GM12874 (cell line): ENCODE results near the gene CAMTA1.

Source experiments
- TF ChIP-seq, protein P1 (sequence below): IDR thresholded peaks from 2 replicates; pipeline ENCODE4 v1.5.1; 2011; ENCODE audit warnings: low read depth, mild to moderate bottlenecking, control low read depth, low read length, moderate library complexity; ENCODE audit not compliant: insufficient read depth

The CAMTA1 gene

DNA sequence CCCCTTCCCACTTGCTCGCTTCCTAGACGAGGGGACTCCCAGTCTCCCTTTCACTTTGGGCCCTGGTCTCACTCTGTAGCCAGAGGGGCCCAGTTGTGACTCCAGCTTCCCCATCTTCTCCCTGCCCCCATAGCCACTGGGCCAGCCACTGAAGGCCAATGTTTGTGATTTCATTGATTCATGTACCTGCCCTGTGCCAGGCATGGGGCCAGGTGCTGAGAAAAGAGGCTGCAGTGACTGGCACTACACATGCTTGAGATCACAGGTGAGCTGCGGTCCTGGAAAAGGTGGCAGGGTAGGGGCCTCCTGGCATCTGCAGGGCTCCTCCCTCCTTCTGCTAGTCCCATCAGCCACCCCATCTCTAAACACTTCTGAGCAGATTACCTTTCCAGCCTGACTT is 640.5 kb downstream of the CAMTA1 start:
- TF ChIP-seq, protein P1, sequence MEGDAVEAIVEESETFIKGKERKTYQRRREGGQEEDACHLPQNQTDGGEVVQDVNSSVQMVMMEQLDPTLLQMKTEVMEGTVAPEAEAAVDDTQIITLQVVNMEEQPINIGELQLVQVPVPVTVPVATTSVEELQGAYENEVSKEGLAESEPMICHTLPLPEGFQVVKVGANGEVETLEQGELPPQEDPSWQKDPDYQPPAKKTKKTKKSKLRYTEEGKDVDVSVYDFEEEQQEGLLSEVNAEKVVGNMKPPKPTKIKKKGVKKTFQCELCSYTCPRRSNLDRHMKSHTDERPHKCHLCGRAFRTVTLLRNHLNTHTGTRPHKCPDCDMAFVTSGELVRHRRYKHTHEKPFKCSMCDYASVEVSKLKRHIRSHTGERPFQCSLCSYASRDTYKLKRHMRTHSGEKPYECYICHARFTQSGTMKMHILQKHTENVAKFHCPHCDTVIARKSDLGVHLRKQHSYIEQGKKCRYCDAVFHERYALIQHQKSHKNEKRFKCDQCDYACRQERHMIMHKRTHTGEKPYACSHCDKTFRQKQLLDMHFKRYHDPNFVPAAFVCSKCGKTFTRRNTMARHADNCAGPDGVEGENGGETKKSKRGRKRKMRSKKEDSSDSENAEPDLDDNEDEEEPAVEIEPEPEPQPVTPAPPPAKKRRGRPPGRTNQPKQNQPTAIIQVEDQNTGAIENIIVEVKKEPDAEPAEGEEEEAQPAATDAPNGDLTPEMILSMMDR: no peak

DNA sequence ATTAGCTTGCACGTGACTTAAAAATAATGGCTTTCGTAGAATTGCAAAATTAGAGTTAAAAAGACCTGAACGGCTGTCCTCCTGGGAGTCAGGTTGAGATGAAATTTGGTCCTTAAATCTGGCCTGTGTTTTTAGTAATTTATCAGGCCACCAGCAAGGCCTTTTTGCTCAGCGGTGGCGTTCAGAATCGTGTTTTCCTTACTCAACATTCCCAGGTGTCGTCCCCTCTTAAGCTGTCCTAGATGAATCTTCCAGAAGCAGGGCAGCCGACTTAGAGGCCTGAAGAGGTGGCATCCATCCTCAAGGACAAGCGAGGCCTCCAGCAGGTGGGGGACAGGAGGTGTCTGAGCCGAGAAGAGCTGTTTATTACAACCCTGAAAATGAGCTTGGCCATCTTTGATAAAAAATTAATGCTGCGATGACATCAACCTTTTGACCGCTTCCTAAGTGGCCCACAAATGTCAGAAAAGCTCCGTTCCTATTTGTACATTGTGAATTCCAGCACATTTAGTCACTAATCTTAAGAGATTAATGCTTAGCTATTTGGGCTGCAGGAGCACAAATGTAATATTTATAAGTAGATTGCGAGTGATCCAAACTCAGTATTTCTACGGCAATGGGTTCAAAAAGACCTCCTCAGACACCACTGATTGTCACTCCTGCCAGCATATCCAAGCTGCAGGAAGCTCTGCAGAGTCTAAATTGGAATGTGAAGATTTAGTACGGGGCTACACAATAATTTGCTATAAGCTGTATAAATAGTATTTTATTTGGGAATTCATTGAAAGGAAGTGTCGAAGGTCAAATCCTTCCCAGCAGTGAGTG is 641.7 kb downstream of the CAMTA1 start:
- TF ChIP-seq, protein P1: no peak

DNA sequence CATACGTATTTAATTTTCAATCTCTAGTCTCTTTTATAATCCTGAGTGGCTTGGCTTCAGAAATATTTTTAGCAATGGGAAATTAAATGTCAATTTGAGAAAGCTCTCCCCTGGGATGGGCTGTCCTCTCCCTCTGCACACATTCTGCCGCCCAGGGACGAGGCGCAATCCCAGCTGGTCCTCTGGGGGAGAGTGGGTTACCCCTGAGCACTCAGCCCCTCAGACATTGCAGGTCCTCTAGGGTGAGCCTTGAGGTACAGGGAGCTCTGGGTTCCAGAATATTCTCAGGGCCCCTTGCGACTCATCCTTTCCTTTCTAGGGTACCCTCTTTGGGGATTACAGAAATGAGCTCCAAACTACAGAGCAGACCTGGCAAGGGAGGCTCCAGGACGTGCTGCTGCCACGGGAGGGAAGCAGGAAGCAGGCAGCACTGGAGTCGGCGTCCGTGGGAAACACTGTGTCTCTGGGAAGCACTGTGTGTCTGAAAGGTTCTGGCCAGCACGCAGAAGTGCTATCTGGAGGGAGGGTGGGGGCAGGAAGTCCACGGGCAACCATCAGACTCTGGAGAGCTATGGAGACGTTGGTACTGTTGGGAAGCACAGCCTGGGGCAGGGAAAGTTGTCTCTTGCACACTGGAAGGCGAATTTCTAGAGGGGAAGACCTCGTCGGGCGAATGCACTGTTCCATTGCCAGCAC is 642.5 kb downstream of the CAMTA1 start:
- TF ChIP-seq, protein P1: no peak

DNA sequence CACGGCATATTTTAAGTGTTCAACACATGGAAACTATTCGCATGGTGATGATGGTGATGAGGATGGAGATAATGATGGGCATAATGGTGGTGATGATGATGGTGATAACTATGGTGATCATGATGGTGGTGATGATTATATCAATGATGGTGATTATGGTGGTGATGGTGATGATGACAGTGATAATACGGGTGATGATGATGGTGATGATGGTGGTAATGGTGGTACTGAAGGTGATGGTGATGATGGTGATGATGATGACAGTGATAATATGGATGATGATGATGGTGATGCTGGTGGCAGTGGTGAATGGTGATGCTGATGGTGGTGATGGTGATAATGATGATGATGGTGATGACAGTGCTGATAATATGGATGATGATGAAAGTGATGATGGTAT is 644.0 kb downstream of the CAMTA1 start:
- TF ChIP-seq, protein P1: no peak

DNA sequence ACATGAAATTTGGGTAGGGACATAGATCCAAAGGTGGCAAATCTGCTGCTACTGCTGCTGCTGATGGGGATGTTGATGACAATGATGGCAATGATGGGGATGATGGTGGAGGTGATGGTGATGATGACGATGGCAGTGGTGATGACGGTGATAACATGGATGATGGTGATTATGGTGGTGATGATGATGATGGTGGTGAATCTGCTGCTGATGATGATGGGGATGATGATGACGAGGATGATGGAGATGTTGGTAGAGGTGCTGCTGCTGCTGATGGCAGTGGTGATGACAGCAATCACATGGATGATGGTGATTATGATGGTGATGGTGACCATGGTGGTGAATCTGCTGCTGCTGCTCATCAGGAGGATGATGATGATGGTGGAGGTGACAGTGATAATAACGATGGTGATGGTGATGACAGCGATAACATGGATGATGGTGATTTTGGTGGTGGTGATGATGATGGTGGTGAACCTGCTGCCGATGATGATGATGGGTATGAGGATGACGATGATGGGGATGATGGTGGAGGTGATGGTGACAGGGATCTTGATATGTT is 644.9 kb downstream of the CAMTA1 start:
- TF ChIP-seq, protein P1: no peak

DNA sequence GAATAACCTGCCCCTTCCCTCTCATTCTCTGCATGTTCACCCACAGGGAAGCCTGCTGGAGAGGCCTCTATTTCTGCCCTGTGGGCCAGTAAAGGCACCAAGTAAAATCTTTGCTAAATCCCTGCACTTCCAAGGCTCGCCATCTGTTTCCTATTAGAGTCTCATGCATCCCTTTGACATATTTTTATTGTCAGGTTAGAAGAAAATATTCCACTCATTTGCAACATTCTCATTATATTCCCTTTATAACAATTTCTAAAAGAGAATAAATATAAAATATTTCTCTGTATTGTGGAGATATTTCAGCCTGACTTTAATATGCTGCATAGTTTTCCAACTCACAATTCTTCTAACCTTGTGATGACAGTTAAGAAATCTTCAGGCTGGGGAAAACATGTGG is 645.4 kb downstream of the CAMTA1 start:
- TF ChIP-seq, protein P1: no peak

DNA sequence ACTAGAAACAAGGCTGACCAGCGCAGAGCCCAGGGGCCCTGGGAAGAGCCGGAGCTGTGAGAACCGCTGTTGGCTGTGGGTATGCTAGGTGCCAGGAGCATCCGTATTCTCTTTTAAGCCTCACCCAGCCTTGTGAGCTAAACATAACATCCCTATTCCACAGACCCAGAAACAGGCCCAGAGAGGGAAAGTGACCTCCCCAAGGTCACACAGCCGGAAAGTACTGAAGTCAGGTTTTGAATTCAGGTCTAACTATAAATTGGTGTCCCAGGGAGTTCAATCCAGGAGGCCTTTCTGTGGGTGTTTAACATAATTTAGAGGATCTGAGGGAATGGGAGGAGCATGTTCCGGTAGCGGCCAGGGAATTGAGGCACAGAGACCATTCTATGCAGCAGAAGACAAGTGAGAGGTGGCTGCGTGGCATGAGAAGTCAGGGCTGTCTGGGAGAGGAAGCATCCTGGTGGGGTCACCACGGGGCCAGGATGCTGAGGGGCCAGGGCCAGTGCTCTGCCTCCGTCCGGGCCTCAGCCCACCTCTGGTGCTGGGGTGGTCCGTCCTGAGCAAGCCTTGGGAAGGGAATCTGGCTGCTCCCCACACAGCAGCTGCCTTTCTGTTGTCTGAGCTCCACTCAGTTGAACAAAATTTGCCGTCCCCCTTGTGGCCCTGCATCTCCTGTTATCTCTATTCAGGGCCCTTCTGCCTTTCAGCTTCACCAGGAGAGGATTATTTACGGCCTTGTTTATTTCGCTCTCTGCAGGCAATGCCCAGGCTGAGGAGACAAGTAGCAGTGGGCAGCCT is 647.0 kb downstream of the CAMTA1 start:
- TF ChIP-seq, protein P1: no peak
